GM19397 (cell line): Measurements from ENCODE around the gene SIX2.

Experiments
- ATAC-seq: cut with Tn5 transposase; IDR thresholded peaks from one replicate; pipeline ENCODE4 v1.9.1; 2021; ENCODE audit warnings: mild to moderate bottlenecking, moderate library complexity; ENCODE audit not compliant: unreplicated experiment

The SIX2 gene

GRCh38 chr2:45002686-45003085, 6.6 kb downstream of the SIX2 start:
- ATAC-seq, result no peak

GRCh38 chr2:45001869-45002385, 7.3 kb downstream of the SIX2 start:
- no peak for ATAC-seq

GRCh38 chr2:45000921-45001868, 8.1 kb downstream of the SIX2 start:
- ATAC-seq, result no peak

GRCh38 chr2:45000341-45000901, 8.8 kb downstream of the SIX2 start:
- no peak for ATAC-seq

GRCh38 chr2:44999540-44999939, 9.7 kb downstream of the SIX2 start:
- no peak for ATAC-seq

DNA sequence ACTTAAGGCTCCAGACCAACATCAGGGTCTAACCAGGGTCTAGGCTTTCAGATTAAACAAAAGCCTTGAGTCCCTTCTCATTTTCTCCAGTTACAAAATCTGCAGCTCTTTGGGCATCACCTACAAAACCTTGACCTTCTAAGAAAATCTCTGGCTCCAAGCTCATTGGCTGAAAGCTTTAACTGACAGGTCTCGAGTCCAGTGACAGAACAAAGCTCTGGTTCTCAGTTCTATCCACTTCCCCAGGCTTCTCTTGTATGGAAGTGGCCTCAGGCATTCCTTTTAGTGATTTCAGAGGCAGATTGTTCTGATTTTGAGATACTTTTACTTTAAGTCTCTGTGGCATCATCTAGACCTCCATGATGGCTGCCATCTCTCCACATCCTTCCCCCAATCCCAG, 11.3 kb downstream of the SIX2 start:
- ATAC-seq, result no peak

- ATAC-seq, result no peak
Measured at GRCh38 chr2:44996356-44996755, 12.9 kb downstream of the SIX2 start.

DNA sequence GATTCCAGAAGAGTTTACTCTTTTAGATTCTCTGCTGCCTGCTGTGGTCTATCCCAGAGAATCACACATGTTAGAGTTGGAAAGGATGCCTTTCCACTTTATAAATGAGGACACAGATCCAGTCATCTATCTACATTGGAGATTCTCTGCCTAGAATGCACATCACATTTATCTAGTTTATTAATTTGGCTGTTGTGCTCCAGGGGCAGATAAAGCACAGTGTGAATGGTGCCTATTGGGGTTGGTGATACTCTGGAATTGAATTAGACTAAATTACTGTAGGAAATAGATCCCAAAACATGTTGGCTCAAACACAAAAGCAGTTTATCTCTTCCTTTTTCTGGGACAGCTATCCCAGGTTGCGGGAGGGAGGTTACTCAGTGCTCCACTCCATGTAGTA, 14.9 kb downstream of the SIX2 start:
- no peak for ATAC-seq

GRCh38 chr2:44989176-44989575, 20.1 kb downstream of the SIX2 start:
- no peak for ATAC-seq

GRCh38 chr2:44983836-44984604, 25.2 kb downstream of the SIX2 start:
- ATAC-seq, result no peak

DNA sequence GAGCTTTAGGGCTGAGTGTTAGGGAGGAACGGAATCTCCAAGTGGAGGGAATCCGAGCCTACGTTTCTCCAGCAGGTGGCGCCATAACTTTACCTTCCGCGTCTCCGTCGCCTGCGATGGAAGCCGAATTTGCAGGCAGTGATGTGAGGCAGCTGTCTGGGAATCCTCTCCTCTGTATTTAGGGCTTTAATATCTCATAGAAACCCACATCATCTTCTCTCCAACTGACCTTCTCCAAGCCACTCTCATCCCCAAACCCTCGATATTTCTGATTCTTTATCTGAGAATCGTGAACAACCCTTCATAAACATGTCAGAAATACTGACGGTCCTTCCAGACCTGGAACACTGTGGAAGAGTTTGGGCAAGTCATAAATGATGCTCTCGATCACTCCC, 27.5 kb downstream of the SIX2 start:
- no peak for ATAC-seq

DNA sequence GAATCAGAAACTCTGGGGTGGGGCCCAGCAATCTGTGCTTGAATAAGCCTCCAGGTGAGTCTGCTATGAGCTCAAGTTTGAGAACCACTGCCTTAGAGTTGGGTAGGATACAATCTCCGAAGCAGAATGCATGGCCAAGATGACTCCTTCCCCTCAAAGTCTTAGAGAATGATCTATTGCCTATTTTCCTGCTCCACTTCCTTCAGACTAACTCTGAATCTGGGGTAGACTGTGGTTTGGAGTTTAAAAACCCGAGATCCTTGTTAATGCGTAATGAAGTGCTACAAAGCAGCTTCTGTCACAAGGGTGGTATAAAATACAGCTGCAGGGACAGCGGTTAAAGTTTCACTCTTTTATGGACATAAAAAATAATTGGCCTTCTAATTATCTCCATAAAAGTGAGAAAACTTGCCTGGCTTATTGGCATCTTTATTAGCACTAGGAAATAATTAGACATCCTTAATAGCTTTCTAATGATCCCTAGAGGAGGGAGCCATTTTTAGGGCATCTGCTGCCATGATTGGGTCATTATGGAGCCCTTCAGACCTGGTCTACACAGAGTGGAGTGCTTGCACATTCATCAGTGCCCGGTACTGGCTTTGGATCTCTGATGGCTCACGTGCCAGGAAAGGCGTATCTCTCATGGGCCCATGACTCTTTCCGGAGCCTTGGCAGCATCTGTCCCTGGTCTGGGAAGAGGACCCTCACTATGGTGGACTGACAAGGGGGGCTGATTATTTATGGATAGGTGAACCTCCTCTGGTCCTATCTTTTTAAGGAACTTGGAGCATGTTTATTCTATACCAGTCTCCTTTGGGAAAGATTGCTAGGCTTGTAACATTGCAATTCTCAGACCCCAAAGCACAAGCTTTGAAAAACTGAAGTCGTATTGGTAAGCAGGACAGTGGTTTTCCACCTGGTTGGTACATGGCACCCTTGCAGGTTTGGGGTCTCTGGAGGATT, 28.2 kb downstream of the SIX2 start:
- no peak for ATAC-seq

DNA sequence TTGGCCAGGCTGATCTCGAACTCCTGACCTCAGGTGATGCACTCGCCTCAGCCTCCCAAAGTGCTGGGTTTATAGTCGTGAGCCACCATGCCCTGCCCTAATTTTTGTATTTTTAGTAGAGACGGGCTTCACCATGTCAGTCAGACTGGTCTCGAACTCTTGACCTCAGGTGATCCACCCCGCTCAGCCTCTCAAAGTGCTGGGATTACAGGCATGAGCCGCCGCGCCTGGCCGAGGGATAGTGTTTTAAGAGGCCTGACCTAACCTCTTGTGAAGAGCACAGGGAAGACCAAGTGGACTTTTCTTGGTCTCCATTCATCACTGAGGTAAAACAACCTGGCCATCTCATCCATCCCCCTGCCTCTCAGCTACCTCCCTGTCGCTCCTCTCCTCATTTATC, 29.7 kb downstream of the SIX2 start:
- no peak for ATAC-seq

GRCh38 chr2:44975571-44976450, 33.4 kb downstream of the SIX2 start:
- ATAC-seq, result no peak

GRCh38 chr2:44974064-44974715, 35.1 kb downstream of the SIX2 start:
- ATAC-seq, result no peak

GRCh38 chr2:44972771-44973535, 36.3 kb downstream of the SIX2 start:
- ATAC-seq, result no peak

- no peak for ATAC-seq
Measured at GRCh38 chr2:44970846-44971450, 38.3 kb downstream of the SIX2 start.

DNA sequence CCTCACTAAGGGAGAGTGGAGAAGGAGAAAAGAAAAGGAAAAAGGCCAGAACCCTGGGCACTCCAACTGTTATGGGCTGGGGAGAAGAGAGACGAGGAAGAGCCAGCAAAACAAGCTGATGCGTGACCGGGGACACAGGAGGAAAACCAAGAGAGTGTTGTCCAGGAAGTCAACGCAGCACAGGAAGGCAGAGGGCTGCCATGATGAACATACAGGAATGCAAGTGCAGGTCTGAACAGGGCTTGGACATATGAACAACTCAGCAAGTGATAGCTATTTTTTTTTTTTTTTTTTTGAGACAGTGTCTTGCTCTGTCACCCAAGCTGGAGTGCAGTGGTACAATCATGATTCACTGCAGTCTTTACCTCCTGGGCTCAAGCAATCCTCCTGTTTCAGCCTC, 39.3 kb downstream of the SIX2 start:
- ATAC-seq, result no peak
